Pancreas (tissue), 10 donors: ENCODE measurements around the gene ASXL2. TPM values are rescaled to one million over a fixed set of nuclear protein-coding genes. Genes with fewer than 3 reads are reported as not detected.

Experiments
- ATAC-seq, 4 donors: fragments of 200-7000 bp; cut with Tn5 transposase; one replicate each; pipeline versions ENCODE4 v1.8.0 to v1.9.1; 2020; ENCODE audit warnings: mild to moderate bottlenecking in 4 of 4, moderate library complexity in 4 of 4
- DNase-seq, 6 donors: peaks; one replicate each; pipeline ENCODE4 v3.0.0-alpha.2; 2020
- FAIRE-seq: peaks from 2 replicates; lab custom pipeline; 2012; peaks lifted over from hg19 to GRCh38; lab: Jason Lieb, UNC
- H3K27ac ChIP-seq, 4 donors: fragments of 200-600 bp; sonication (generic); 1 replicate in 3 of 4; 2 replicates in 1 of 4; pipeline versions ENCODE4 v1.5.0 to v1.8.0; 2020
- H3K27me3 ChIP-seq, 4 donors: fragments of 200-600 bp; one replicate each; pipeline ENCODE4 v1.8.0; 2021
- H3K36me3 ChIP-seq, 3 donors: fragments of 200-600 bp; sonication (generic) in 1 of 3; one replicate each; pipeline versions ENCODE4 v1.5.0 to v1.8.0; 2020 to 2021
- H3K4me1 ChIP-seq, 3 donors: fragments of 200-600 bp; one replicate each; pipeline ENCODE4 v1.8.0; 2021
- H3K4me3 ChIP-seq, 4 donors: fragments of 200-600 bp; sonication (generic) in 2 of 4; one replicate each; pipeline versions ENCODE4 v1.5.0 to v1.8.0; 2020 to 2021
- H3K9me3 ChIP-seq, 4 donors: fragments of 200-600 bp; one replicate each; pipeline ENCODE4 v1.8.0; 2021
- CTCF ChIP-seq, 4 donors: fragments of 200-600 bp; sonication (generic) in 3 of 4; IDR thresholded peaks; one replicate each; pipeline versions ENCODE4 v1.5.0 to v1.8.0; 2021; ENCODE audit warnings: antibody characterized with exemption in 4 of 4
- WGBS, 2 donors: extraction: QIAGEN DNeasy Blood & Tissue Kit; methylation state at CpG; one replicate each; pipeline ENCODE4 v1.1.7; 2013; 5-methylcytosine and 5-hydroxymethylcytosine counted together
- intact Hi-C, 3 donors: fragments of 100-400 bp; cut with DNase I; formaldehyde crosslinking; loops; one replicate each; pipeline versions ENCODE4 v1.11.1 to v1.14.2; 2022
- polyA plus RNA-seq, 2 donors: library from polyadenylated mRNA; stranded (reverse); fragments of 200-250 nt; gene quantifications; one replicate each; pipeline ENCODE4 v1.2.3, GENCODE V29; 2013
- total RNA-seq, 6 donors: library from RNA; stranded (reverse); fragmentation: NEBNext Ultra II Directional in 4 of 6; extraction: Animal tissue kit (Norgen Biotek cat#: 25700) in 4 of 6; gene quantifications; one replicate each; pipeline versions ENCODE4 v1.2.1 to v1.2.4, GENCODE V29; 2021 to 2023
- donor health status: healthy with polysubstance abuse.
- donor health status: DM: no; HTN: no; CAD: no; lungs with moderate emphysema.
- donor health status: DM: no; HTN: no; CAD: no.
- donor health status: control.
- donor health status: control.
- donor health status: Bipolar disorder and iron deficiency.
- donor health status: DM: yes; HTN: yes; CAD: no.
- donor health status: DM: no; HTN: no; CAD: no.
- donor health status: DM: no; HTN: no; CAD: no.
- donor health status: DM: yes; HTN: yes; CAD: no.

ASXL2 gene
- total and polyA plus RNA-seq, 8 donors: 1.6 to 21.7 (median 9.5) TPM

GRCh38 chr2:25743132-25743830, 135.0 kb downstream of the ASXL2 start:
- no peak for ATAC-seq
- DNase-seq: no peak
- intact Hi-C loops: no loop called here
- Histone ChIP-seq H3K27ac (no peak overlapping the region), H3K27me3 (no peaks in the 10 kb centered on the region), H3K9me3 (no peaks in the 10 kb centered on the region), H3K4me1 (peaks cover 21 to 25% (median 24%) of the 10 kb centered on the region in 3 donors), H3K4me3 (no peak overlapping the region), H3K36me3 (peaks cover 4 to 16% (median 7%) of the 10 kb centered on the region in 3 donors)
- WGBS, 2 donors: 66 to 70% methylated on average over 5 of the region's 5 CpGs
- FAIRE-seq: no peak
- no peak for TF ChIP-seq CTCF (IDR thresholded peaks at IDR 0.05)

GRCh38 chr2:25742501-25742900, 135.8 kb downstream of the ASXL2 start:
- H3K36me3 ChIP-seq: peaks cover 4 to 16% (median 7%) of the 10 kb centered on the region in 3 donors

DNA sequence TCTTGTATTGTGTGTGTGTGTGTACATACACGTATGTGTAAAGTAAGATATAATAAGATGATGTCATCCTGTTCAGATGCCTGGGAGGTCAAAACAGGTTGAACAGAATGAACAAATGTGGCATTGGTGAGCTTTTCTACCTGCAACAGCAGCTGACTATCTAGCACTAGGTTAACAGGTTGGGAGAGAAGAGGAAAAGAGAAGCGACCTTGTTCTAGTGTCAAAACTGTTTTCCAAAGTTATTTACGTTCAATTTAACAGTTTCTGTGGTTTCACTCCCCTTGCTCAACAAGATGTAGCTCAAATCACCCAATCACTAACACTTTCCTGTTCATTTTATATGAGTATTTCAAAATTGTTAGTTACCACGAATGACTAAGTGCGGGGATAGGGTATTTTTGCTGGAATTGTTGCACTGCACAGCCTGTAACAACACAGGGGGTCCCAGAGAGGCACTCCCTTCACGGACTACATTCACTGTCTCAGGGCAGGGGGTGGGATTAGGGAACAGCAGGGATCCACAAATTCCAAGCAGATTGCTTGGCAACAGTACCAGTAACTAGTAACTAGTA, 137.4 kb downstream of the ASXL2 start:
- intact Hi-C loops: no loop called here
- no peak for TF ChIP-seq CTCF (IDR thresholded peaks at IDR 0.05)
- ATAC-seq: peak; percentile 52 to 78 (median 70)
- H3K4me3 ChIP-seq: no peak overlapping the region
- peaks cover 35 to 42% (median 40%) of the 10 kb centered on the region in 3 donors for H3K4me1 ChIP-seq
- no peak for FAIRE-seq
- 38% methylated on average over 6 of the region's 6 CpGs for WGBS, 2 donors
- no peaks in the 10 kb centered on the region for H3K9me3 ChIP-seq
- no peaks in the 10 kb centered on the region for H3K27me3 ChIP-seq
- peak overlapping the region; percentile 41 to 73 (median 60) for H3K27ac ChIP-seq
- peaks cover 4 to 16% (median 7%) of the 10 kb centered on the region in 3 donors for H3K36me3 ChIP-seq
- DNase-seq: peak in 1 of 6 donors; percentile 27

More at GRCh38 chr2:25742501-25742900, 135.8 kb downstream of the ASXL2 start:
- Histone ChIP-seq H3K27ac (no peak overlapping the region), H3K27me3 (no peaks in the 10 kb centered on the region), H3K9me3 (no peaks in the 10 kb centered on the region), H3K4me3 (no peak overlapping the region), H3K4me1 (peaks cover 26 to 31% (median 29%) of the 10 kb centered on the region in 3 donors)
- TF ChIP-seq CTCF (IDR thresholded peaks at IDR 0.05): no peak
- no peak for DNase-seq
- 82 to 87% methylated on average over 1 of the region's 1 CpG for WGBS, 2 donors
- intact Hi-C loops: no loop called here
- FAIRE-seq: no peak
- ATAC-seq: no peak

DNA sequence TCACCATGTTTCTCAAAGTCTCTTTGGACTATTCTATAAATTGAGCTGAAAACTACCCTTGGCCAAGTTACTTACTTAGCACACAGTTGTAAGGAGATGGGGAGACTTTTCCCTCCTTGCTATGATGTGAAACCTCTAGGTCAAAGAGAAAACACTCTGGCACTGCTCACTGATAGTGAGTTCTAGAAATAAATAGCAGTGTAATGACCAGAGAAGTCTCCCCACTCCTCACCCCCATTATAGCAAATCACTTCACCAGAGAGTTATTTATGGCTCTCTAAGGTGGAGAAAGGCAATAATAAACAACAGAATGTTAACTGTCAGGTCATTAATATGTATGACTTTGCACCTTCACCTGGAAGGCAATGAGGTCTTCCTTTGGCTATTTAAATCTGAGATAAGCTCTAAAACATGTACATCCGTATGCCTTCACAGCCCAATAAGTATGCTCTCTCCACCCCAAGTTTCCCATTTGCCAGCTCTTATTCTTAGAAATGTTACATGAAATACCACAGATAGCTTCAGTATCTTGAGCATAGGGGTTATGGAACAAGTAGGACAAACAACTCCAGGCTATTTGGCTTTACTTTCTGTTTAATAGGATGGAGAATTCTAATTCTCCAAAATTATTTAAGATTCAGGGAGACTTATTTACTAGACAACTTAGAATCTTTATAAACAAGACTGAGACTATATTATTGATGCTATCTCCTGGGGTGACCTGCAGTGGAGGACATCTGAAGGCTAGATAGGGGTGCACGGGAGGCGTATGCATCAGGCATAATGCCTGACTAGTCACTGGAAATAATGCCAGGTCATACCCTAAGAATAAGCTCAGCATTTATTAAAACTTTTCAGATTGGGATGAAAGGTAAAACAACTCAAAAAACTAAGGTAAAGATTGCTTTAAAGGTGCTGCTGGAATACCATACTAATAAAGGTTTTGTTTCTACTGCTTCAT, 139.6 kb downstream of the ASXL2 start:
- intact Hi-C loops: no loop called here
- 59 to 63% methylated on average over 3 of the region's 3 CpGs for WGBS, 2 donors
- no peak overlapping the region for H3K4me3 ChIP-seq
- FAIRE-seq (no peak), DNase-seq (no peak), ATAC-seq (no peak)
- peak overlapping the region in 1 of 4 donors; percentile 73 for H3K27ac ChIP-seq
- no peaks in the 10 kb centered on the region for H3K27me3 ChIP-seq
- TF ChIP-seq CTCF (IDR thresholded peaks at IDR 0.05): no peak
- H3K4me1 ChIP-seq: peaks cover 37 to 53% (median 50%) of the 10 kb centered on the region in 3 donors
- H3K36me3 ChIP-seq: peaks cover 0 to 9% (median 1%) of the 10 kb centered on the region in 3 donors
- H3K9me3 ChIP-seq: no peaks in the 10 kb centered on the region
